Neural progenitor cell (in vitro differentiated cells): ENCODE data around the gene TPCN2.

ENCODE experiments used
- EZH2phosphoT487 ChIP-seq: fragments of 200-600 bp; sonication (generic); IDR thresholded peaks from 2 replicates; pipeline ENCODE4 v1.6.1; 2017; ENCODE audit warnings: antibody characterized with exemption
- TF ChIP-seq, protein P1 (sequence below): fragments of 200-600 bp; sonication (generic); IDR thresholded peaks from 2 replicates; pipeline ENCODE4 v1.5.1; 2017; ENCODE audit warnings: antibody characterized with exemption, mild to moderate bottlenecking

GRCh38 chr11:69114811-69115523 is 66.2 kb downstream of the TPCN2 start:
- TF ChIP-seq, protein P1, sequence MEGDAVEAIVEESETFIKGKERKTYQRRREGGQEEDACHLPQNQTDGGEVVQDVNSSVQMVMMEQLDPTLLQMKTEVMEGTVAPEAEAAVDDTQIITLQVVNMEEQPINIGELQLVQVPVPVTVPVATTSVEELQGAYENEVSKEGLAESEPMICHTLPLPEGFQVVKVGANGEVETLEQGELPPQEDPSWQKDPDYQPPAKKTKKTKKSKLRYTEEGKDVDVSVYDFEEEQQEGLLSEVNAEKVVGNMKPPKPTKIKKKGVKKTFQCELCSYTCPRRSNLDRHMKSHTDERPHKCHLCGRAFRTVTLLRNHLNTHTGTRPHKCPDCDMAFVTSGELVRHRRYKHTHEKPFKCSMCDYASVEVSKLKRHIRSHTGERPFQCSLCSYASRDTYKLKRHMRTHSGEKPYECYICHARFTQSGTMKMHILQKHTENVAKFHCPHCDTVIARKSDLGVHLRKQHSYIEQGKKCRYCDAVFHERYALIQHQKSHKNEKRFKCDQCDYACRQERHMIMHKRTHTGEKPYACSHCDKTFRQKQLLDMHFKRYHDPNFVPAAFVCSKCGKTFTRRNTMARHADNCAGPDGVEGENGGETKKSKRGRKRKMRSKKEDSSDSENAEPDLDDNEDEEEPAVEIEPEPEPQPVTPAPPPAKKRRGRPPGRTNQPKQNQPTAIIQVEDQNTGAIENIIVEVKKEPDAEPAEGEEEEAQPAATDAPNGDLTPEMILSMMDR = no peak
- no peak for TF ChIP-seq EZH2phosphoT487
